GM19468 (cell line): Measurements from ENCODE around the gene INSIG1.

Experiments
- ATAC-seq: cut with Tn5 transposase; IDR thresholded peaks from one replicate; pipeline ENCODE4 v1.9.1; 2021; ENCODE audit warnings: mild to moderate bottlenecking, moderate library complexity, moderate number of reproducible peaks; ENCODE audit not compliant: unreplicated experiment; ENCODE audit errors: extremely low read depth

The INSIG1 gene

DNA sequence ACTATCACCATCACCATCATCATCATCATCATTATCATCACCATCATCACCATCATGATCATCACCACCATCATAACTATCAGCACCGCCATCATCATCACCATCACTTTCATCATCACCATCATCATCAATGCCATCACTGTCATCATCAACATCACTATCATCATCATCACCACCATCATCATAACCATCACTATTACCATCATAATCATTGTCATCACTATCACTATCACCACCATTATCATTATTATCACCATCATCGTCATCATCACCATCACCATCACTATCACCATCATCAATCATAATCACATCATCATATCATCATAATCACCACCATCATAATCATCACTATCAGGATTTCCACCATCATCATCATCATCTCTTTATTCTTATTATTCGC is 20.6 kb downstream of the INSIG1 start:
- no peak for ATAC-seq

DNA sequence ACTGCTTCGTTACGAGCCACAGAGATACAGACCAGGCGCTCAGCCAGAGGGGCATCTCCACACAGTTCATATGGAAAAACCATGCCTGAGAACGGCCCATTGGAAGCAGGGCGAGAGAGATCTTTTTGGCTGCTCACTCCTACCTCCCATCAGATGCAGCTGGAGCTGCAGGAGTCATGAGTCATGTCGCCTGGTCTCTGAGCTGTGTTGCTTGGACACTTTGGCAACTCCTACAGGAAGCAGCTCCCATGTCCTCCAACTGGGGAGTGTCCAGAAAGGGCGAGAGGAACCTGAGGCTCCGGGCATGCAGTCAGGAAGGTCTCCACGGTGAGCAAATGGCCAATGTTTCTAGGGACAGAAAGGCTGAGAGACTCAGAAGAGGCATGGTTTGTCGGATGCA is 24.9 kb downstream of the INSIG1 start:
- ATAC-seq, result no peak

DNA sequence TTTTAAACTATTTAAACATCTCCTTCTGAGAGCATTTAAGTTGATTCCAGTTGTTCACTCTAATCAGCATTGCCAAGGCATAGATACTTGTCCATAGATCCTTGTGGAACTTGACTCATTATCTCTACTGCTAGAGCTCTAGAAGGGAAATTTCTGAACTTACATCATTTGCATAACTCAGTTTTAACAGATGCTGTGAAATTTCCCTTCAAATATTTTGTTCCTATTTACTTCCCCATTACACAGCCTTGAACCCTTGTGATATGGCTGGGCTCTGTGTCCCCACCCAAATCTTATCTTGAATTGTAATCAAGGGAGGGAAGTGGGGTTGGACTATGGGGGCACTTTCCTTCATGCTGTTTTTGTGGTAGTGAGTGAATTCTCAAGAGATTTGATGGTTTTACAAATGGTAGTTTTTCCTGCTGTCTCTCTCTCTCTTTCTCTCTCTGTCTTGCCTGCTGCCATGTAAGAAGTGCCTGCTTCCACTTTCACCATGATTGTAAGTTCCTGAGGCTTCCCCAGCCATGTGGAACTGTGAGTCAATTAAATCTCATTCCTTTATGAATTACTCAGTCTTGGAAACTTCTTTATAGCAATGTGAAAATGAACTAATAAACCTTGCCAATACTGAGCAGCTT is 25.4 kb downstream of the INSIG1 start:
- ATAC-seq, result no peak

DNA sequence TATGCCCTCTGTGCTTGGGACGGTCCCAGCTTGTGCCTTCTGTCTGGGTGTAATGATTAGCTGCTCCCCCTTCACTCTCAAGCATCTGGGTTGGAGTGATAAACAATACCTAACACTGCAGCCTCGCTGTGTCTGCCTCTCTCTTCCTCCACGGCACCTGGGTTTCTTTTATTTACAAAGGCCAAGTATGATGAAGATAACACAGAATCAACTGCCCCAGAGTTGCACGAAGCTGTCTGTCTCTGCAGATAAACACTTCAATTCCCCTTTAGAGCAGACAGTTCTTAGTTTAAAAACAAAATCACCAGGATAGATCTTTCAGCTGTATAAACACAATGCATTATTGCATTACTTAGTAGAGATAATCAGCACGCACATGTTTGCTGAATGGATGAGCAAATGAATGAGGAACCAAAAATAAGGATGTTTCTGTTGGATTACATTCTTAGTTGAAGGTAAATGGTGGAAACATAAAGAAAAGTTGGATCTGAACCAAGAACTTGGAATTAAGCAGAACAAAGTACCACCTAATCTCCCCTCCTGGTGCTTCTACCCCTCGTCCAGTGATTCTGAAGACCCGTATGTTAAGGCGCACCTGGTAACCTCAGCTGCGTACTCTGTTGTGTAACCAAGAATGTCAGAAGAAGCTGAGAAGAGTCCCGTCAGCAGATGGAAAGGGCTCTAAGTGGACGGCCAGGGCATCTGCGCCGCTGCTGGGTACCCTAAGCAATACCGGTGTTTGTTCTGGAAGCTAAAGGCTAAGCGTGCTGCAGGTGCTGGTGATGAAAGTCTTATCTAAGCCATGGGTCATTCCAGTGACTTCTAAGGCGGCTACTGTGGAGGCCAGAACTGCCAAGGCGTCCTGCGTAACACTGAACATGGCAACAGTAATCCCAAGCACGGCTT is 26.6 kb downstream of the INSIG1 start:
- no peak for ATAC-seq

DNA sequence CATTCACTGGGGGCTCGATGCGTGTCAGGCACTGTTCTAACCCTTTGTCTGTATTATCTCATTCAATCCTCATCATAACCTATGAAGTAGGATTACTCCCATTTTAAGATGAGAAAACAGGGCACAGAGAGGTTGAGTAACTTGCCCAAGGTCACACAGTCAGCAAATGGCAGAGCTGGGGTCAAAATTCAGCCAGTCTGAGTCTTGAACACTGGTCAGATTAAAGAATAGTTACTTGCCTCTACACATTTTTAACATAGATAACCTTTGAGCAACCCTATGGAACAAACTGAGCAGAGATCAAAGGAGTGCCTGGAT is 27.2 kb downstream of the INSIG1 start:
- no peak for ATAC-seq

DNA sequence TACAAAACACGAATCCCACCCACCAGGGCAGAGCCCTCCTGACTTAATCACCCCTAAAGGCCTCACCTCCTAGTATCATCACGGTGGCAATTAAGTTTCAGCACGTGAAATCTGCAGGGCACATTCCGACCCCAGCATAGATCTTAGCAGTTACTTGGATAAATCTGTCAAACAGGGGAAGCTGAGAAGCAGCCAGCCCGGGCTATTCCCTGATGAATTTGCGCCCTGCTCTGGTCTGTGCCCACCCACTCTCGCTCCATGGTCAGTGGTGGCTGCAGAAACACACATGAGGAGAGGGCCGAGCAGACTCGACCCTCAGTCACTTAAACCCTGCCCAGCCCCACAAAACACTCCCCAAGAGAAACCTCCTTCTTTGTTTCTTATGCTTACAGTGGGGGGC is 28.7 kb downstream of the INSIG1 start:
- ATAC-seq, result no peak

DNA sequence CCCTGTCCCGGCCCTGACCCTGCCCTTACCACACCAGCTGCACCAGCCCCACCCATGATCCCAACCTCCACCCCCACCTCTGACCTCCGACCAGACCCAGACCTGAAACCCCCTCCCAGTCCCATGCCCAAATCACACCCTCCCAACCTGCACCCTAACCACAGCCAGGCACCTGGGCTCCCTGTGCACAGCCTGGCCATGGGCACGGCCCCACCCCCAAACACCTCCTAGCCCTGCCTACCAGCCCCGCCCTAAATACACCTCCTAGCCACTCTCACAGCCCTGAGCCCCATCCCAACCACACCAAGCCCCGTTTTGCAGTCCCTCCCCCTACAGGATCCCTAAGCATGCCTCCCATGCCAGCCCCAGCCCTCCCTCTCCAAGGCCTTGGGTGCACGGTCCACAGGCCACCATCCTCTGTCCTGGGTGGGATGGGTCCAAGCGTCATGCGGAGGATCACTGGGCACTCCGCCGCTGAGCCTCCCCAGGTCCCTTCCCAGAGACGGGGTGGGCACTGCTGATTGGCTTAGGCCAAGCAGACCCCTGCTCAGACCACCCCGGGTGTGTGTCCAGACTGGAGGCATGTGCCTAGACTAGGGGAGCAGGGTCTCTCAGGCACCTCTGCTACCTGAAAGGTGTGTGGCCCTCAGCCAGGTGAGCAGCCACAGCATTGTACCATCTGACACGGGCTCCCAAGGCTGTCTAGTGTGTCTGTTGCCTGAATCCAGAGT is 30.1 kb downstream of the INSIG1 start:
- ATAC-seq, result no peak

DNA sequence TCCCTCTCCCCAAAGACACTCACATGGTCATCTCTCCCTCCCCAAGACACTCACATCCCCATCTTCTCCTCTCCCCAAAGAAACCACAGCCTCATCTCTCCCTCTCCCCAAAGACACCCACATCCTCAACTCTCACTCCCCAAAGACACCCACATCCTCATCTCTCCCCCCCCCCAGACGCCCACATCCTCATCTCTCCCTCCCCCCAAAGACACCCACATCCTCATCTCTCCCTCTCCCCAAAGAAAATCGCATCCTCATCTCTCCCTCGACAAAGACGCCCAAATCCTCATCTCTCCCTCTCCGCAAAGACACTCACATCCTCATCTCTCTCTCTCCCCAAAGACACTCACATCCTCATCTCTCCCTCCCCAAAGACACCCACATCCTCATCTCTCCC is 31.5 kb downstream of the INSIG1 start:
- ATAC-seq, result no peak

DNA sequence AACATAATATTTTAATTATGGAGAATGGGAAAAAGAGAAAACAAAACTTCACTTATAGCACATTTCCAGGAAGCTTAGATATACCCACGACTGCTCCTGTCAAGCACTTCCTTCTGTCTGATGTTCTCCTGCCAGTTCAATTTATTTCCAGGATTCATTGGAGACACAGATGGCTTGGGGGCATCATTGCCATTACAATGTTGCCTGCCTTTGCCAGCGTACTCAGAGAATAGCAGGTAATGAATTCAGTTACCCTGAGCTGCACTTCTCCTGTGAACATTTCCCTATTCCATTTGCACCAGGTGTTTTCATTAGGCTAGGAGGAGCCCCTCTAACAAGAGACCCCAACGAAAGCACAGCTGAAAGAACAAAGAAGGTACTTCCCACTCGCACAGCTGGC is 33.7 kb downstream of the INSIG1 start:
- ATAC-seq, result no peak

DNA sequence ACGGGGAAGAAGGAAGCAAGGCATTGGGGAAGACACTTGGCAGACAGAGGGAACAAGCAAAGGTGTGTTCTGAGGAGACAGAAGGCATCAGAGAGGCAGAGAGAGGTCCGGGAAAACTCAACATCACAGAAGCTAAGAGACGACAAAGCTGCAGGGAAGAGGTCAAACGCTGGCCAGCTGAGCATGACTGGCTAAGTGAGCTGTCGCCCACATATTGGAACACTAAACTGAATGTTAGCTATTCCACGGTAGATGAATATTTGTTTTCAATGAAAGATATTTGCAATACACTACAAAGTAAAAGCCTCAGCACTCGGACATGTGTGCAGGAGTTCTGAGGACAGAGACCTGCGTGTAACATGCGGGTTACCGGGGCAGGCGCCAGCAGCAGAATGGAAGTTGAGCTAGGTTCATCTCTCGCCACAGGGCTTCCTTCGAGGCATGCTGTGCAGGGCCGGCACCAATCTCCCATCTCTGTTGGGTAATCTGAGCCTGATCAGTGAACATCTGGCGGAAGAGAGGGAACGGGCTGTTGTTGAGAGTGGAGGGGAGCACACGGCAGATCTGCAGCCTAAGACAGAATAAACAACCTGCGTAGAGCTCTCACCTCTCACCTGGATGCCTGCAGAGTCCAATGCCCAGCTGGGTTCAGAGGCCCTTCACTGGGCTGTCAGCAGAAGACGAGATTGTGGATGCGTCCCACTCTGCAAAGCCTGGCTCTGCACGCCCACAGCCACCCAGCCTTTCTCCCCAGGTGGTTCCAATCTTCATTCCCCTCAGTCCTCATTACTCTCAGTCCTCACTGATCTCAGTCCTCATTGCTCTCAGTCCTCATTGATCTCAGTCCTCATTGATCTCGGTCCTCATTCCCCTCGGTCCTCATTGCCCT is 35.9 kb downstream of the INSIG1 start:
- no peak for ATAC-seq

DNA sequence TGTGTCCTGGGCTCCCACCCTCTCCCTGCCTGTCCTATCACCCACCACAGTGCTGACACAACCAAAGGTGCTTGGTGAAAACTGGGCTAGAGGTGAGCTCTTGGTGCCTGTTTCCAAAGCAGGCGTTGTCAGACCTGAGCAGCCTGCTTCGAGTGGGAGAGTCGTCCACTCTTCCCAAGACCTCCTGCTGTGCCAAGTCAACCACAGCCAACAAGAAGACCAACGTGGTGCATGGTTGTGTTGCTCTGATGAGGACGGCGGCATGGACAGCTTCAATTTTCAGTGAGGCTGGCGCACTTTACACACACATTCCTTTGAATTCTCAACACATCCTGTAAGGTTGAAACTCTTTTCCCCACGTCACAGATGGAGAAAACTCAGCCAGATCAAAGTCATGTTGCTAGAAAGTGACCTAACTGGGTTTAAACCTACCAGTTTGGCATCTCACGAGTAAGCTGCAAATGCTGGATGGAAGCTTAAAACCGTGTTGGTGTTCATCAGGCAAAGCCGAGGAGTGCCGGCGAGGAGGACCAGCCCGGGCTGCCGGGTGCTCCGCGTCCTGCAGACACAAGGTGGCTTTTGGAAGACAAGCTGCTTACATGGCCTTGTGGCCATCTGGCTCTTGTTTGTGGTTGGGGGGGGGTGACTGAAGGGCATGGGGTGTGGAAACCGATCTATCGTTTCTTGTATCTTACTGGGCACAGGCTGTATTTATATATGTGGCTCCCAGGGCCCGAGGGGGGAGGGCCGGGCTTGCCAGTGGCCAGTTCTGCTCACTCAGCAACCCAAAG is 39.3 kb downstream of the INSIG1 start:
- ATAC-seq, result no peak

DNA sequence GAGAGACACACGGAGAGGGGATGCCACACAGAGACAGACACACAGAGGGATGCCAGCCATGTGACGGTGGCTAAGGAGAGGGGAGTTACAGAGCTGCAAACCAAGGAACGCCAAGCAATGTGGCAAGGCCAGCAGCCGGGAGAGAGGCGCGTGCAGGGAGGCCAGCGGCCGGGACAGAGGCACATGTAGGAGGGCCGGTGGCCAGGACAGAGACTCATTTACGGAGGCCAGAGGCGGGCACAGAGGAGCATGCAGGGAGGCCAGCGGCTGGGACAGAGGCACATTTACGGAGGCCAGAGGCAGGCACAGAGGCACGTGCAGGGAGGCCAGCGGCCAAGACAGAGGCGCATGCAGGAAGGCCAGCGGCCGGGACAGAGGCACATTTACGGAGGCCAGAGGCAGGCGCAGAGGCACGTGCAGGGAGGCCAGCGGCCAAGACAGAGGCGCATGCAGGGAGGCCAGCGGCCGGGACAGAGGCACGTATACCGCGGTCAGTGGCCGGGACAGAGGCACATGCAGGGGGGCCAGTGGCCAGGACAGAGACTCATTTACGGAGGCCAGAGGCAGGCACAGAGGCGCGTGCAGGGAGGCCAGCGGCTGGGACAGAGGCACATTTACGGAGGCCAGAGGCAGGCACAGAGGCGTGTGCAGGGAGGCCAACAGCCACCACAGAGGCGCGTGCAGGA is 40.4 kb downstream of the INSIG1 start:
- ATAC-seq, result no peak

DNA sequence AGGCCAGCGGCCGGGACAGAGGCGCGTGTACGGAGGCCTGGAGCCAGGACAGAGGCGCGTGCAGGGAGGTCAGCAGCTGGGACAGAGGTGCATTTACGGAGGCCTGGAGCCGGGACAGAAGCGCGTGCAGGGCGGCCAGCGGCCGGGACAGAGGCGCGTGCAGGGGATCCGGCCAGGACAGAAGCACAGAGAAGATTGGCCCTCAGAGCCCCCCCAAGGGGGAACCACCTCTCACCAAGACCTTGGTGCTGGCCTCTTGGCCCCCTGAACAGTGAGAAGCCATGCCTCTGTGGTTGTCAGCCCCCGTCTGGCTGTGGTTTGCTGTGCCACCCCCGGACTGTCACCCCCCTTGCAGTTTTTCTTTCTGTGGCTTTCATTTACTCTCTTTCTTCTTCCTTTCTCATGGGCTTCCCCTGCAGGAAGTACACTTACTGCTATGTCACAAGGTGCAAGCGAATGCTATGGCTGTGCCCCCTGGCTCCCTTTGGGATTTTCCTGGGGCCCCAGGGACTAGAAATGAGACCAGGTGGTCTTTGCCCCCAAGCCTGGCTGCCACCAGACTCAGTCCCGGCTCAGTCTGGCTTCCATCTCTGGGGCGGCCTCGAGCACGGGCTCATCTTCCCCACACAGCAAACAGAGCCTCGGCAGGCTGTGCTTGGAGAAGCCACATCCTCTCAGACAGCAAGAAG is 41.1 kb downstream of the INSIG1 start:
- ATAC-seq, result no peak

DNA sequence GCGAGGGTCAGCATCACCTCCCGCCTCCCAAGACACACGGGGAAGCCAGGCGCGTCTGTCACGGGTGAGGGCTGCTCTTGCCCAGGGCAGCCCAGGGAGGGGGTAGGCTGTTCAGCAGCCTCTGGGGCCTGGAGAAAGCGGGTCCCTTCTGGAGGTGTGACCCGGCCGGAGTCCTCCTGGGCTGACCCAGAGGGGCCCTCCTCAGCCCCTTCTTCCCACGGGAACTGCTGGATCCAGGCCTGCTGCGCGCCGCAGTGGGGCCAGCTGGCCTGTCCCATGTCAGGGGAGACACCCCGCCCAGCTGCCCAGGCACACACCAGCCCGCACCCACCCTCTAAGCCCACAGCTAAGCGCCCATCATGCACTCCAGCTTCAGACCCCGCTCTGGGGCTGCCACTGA is 41.8 kb downstream of the INSIG1 start:
- ATAC-seq, result no peak

DNA sequence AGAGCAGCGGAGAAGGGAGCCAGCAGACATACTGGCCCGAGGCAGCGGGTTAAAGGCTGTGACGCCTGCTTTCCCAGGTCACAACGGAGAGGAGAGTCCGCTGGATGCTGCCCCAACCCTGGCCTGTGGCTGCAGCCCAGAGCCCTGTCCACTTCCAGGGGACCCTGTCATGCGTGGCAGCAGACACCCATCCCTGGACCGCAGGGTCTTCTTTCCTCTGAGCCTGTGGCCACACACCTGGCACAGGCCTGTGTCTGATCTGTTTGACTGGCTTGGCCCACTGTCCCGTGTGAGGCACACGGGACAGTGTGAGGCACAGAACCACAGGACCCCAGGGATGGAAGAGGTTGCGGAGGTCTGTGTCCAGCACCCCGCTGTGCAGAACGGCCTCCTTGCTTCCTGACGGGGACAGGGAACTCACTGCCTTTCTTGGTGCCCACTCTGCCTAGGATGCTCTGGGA is 42.4 kb downstream of the INSIG1 start:
- no peak for ATAC-seq

DNA sequence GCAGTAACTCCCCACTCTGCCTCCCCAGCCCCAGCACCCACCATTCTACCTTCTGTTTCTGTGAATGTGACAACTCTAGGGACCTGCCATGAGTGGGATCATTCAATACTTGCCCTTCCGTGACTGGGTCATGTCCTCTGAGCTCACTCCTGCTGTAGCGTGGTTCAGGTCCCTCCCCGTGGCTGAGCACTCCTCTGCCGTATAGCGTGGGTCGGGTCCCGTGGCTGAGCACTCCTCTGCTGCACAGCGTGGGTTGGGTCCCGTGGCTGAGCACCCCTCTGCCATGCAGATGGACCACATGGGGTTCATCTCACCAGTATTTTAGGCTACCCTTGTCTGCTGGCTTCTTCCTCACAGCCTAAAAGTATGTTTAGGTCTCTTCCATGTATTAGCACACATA is 43.0 kb downstream of the INSIG1 start:
- ATAC-seq, result no peak

DNA sequence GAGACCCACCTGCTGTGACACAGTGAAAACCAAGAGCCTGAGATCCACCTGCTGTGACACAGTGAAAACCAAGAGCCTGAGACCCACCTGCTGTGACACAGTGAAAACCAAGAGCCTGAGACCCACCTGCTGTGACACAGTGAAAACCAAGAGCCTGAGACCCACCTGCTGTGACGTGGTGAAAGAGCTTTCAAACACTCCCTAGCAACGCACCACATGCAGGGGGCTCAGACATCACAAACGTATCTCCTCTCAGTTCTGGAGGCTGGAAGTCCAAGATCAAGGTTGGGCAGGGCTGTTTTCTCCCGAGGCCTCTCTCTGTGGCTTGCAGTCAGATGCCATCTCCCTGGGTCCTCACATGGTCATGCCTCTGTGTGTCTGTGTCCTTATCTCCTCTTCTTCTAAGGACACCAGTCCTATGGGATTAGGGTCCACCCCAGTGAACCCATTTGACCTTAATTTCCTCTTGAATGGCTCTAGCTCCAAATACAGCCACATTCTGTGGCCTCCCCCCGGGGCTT is 43.8 kb downstream of the INSIG1 start:
- ATAC-seq, result no peak

DNA sequence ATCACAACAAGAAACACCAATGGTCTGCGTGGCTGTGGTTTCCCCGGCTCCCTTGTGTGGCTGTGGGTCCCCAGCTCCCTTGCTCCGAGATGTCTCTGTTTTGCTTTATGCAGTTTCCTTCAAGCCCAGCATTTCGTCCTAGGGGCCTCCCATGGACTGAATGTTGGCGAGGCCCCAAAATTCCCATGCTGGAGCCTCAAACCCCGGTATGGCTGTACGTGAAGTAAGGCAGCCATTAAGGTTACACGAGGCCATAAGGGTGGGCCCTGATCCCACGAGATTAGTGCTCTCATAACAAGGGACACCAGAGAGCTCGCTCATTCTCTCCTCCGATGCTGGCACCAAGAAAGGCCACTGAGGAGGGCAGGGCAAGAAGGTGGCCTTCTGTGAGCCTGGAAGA is 44.6 kb downstream of the INSIG1 start:
- no peak for ATAC-seq
